Upper lobe of right lung (tissue), 1 donor: ENCODE measurements around the gene ZNF281. TPM values are rescaled to one million over a fixed set of nuclear protein-coding genes. Genes with fewer than 3 reads are reported as not detected.

ENCODE experiments used
- ATAC-seq: fragments of 200-7000 bp; cut with Tn5 transposase; one replicate; pipeline ENCODE4 v1.9.1; 2020; ENCODE audit warnings: mild to moderate bottlenecking, moderate library complexity
- DNase-seq: peaks from one replicate; pipeline ENCODE4 v3.0.0-alpha.2; 2020
- H3K27ac ChIP-seq: fragments of 200-600 bp; one replicate; pipeline ENCODE4 v1.8.0; 2022
- H3K27me3 ChIP-seq: fragments of 200-600 bp; one replicate; pipeline ENCODE4 v1.8.0; 2022; ENCODE audit warnings: mild to moderate bottlenecking
- H3K36me3 ChIP-seq: fragments of 200-600 bp; one replicate; pipeline ENCODE4 v1.8.0; 2022
- H3K4me1 ChIP-seq: fragments of 200-600 bp; one replicate; pipeline ENCODE4 v1.8.0; 2022
- H3K4me3 ChIP-seq: fragments of 200-600 bp; one replicate; pipeline ENCODE4 v1.8.0; 2022; ENCODE audit warnings: mild to moderate bottlenecking
- H3K9me3 ChIP-seq: fragments of 200-600 bp; one replicate; pipeline ENCODE4 v1.8.0; 2022
- CTCF ChIP-seq: fragments of 200-600 bp; IDR thresholded peaks from one replicate; pipeline ENCODE4 v1.8.0; 2022; ENCODE audit warnings: antibody characterized with exemption
- intact Hi-C: fragments of 100-400 bp; cut with DNase I; formaldehyde crosslinking; loops from one replicate; pipeline ENCODE4 v1.11.0; 2022
- total RNA-seq: library from RNA; stranded (reverse); fragmentation: NEBNext Ultra II Directional; extraction: Animal tissue kit (Norgen Biotek cat#: 25700); gene quantifications from one replicate; pipeline ENCODE4 v1.2.1, GENCODE V29; 2021
- donor health status: DM: no; HTN: yes; CAD: no; lungs with severe emphysema.

The ZNF281 gene
- total RNA-seq, 1 donor from 2014 or later: 19.5 TPM

- no peaks in the 10 kb centered on the region for H3K4me1 ChIP-seq
- no peak for DNase-seq
- no peaks in the 10 kb centered on the region for H3K27me3 ChIP-seq
- intact Hi-C loops: no loop called here
- ATAC-seq: no peak
- H3K4me3 ChIP-seq: no peak overlapping the region
- TF ChIP-seq CTCF: no peak
- H3K9me3 ChIP-seq: no peaks in the 10 kb centered on the region
- H3K36me3 ChIP-seq: no peaks in the 10 kb centered on the region
- no peak overlapping the region for H3K27ac ChIP-seq
These were observed 18.8 kb upstream of the ZNF281 start for GRCh38 chr1:200428482-200429205.

GRCh38 chr1:200427744-200428143 is 17.9 kb upstream of the ZNF281 start:
- Histone ChIP-seq H3K9me3 (no peaks in the 10 kb centered on the region), H3K27me3 (no peaks in the 10 kb centered on the region), H3K4me1 (no peaks in the 10 kb centered on the region), H3K4me3 (no peak overlapping the region), H3K27ac (no peak overlapping the region), H3K36me3 (no peaks in the 10 kb centered on the region)
- TF ChIP-seq CTCF: no peak
- DNase-seq (no peak), ATAC-seq (no peak)
- intact Hi-C loops: no loop called here

GRCh38 chr1:200426196-200426595 is 16.4 kb upstream of the ZNF281 start:
- intact Hi-C loops: no loop called here
- Histone ChIP-seq H3K36me3 (no peaks in the 10 kb centered on the region), H3K27me3 (no peaks in the 10 kb centered on the region), H3K9me3 (no peaks in the 10 kb centered on the region), H3K4me3 (no peak overlapping the region), H3K27ac (no peak overlapping the region), H3K4me1 (no peaks in the 10 kb centered on the region)
- DNase-seq (no peak), ATAC-seq (no peak)
- no peak for TF ChIP-seq CTCF

- DNase-seq: no peak
- no peaks in the 10 kb centered on the region for H3K27me3 ChIP-seq
- no peak for TF ChIP-seq CTCF
- H3K27ac ChIP-seq: no peak overlapping the region
- no peak for ATAC-seq
- no peaks in the 10 kb centered on the region for H3K9me3 ChIP-seq
- intact Hi-C loops: no loop called here
- no peaks in the 10 kb centered on the region for H3K4me1 ChIP-seq
- no peak overlapping the region for H3K4me3 ChIP-seq
- H3K36me3 ChIP-seq: no peaks in the 10 kb centered on the region
These were observed 13.4 kb upstream of the ZNF281 start for GRCh38 chr1:200423235-200423634.

GRCh38 chr1:200422211-200422610 is 12.4 kb upstream of the ZNF281 start:
- H3K4me1 ChIP-seq: no peaks in the 10 kb centered on the region
- no peaks in the 10 kb centered on the region for H3K36me3 ChIP-seq
- intact Hi-C loops: no loop called here
- no peak overlapping the region for H3K4me3 ChIP-seq
- no peak overlapping the region for H3K27ac ChIP-seq
- no peaks in the 10 kb centered on the region for H3K9me3 ChIP-seq
- no peak for TF ChIP-seq CTCF
- H3K27me3 ChIP-seq: no peaks in the 10 kb centered on the region
- no peak for ATAC-seq
- no peak for DNase-seq
